Measurements from ENCODE around the gene SLMAP. TPM values are rescaled to one million over a fixed set of nuclear protein-coding genes. Genes with fewer than 3 reads are reported as not detected.

SLMAP gene
- total and polyA plus RNA-seq, 2 of the 4 experiments (the other 2 are of a cell fraction), result 15.5 to 26.5 TPM

DNA sequence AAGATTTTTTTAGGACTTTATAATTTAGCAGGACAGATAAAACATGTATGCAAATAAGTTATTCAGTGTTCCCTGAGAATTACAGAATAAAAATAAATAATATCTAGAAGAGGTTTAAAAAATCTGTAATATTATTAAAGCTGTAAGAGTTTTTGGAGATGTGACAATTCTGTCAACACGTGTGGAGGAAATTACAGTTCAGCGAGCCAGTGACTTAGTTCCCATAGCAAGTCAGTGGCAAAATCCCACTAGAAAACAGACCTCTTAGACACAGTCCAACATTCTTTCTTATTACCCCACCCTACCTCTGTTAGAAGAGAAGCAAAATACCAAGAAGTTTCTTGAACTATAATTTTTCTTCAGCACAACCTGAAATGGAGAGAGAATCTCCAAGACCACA is 47.1 kb upstream of the SLMAP start:
- BruUV-seq (replicated peaks), result no TSS peak

More for the DNA sequence above, 47.1 kb upstream of the SLMAP start:
- no peak overlapping the region for H4K91ac ChIP-seq (ENCODE audit: insufficient read depth, low read depth, low read length)
- CTCF ChIA-PET, result no interaction called here
- no peak overlapping the region for H3K4ac ChIP-seq (ENCODE audit: low read depth, low read length)
- no peak overlapping the region for H4K8ac ChIP-seq (ENCODE audit: low read depth in 2 of 2, low read length in 2 of 2)
- H3K4me1 ChIP-seq (ENCODE audit: control insufficient read depth, insufficient read depth, low read length), result no peaks in the 10 kb centered on the region; the same call in 1 of the 2 replicates
- H3K27ac ChIP-seq (ENCODE audit: insufficient read depth, low read length), result no peak overlapping the region
- POLR2A ChIA-PET (ENCODE audit: unreplicated experiment), result no interaction called here
- no peaks in the 10 kb centered on the region for H3K9me1 ChIP-seq (ENCODE audit: insufficient read depth, low read length)
- no peaks in the 10 kb centered on the region for H3K27me3 ChIP-seq (ENCODE audit: control insufficient read depth, insufficient read depth, low read length)
- no peak overlapping the region for H2BK20ac ChIP-seq (ENCODE audit: low read depth, low read length)
- no peak for DNase-seq
- TF ChIP-seq POLR2A (IDR thresholded peaks at IDR 0.05; ENCODE audit: low read depth, low read length) (no peak), CEBPB (IDR thresholded peaks at IDR 0.05; ENCODE audit: low read depth, low read length) (no peak), SMC3 (IDR thresholded peaks at IDR 0.05; ENCODE audit: low read depth, low read length) (no peak), BHLHE40 (IDR thresholded peaks at IDR 0.05; ENCODE audit: low read depth, low read length) (no peak), MAZ (IDR thresholded peaks at IDR 0.05; ENCODE audit: borderline replicate concordance, low read depth, low read length) (no peak), MAFK (IDR thresholded peaks at IDR 0.05; ENCODE audit: low read depth, low read length) (no peak), NFE2L2 (IDR thresholded peaks at IDR 0.05; ENCODE audit: low read depth, low read length) (no peak), RCOR1 (IDR thresholded peaks at IDR 0.05; ENCODE audit: insufficient replicate concordance, low read length) (no peak), CHD1 (IDR thresholded peaks at IDR 0.05; ENCODE audit: low read depth, low read length) (no peak), RFX5 (IDR thresholded peaks at IDR 0.05; ENCODE audit: low read depth, low read length) (no peak), MXI1 (IDR thresholded peaks at IDR 0.05; ENCODE audit: borderline replicate concordance, low read depth, low read length) (no peak), RAD21 (IDR thresholded peaks at IDR 0.05; ENCODE audit: low read length) (no peak), FOS (IDR thresholded peaks at IDR 0.05; ENCODE audit: low read depth, low read length) (no peak)
- TF ChIP-seq, protein P1, sequence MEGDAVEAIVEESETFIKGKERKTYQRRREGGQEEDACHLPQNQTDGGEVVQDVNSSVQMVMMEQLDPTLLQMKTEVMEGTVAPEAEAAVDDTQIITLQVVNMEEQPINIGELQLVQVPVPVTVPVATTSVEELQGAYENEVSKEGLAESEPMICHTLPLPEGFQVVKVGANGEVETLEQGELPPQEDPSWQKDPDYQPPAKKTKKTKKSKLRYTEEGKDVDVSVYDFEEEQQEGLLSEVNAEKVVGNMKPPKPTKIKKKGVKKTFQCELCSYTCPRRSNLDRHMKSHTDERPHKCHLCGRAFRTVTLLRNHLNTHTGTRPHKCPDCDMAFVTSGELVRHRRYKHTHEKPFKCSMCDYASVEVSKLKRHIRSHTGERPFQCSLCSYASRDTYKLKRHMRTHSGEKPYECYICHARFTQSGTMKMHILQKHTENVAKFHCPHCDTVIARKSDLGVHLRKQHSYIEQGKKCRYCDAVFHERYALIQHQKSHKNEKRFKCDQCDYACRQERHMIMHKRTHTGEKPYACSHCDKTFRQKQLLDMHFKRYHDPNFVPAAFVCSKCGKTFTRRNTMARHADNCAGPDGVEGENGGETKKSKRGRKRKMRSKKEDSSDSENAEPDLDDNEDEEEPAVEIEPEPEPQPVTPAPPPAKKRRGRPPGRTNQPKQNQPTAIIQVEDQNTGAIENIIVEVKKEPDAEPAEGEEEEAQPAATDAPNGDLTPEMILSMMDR (conservative IDR thresholded peaks at IDR 0.05; ENCODE audit: low read depth, low read length), result no peak
- TF ChIP-seq, protein P2, sequence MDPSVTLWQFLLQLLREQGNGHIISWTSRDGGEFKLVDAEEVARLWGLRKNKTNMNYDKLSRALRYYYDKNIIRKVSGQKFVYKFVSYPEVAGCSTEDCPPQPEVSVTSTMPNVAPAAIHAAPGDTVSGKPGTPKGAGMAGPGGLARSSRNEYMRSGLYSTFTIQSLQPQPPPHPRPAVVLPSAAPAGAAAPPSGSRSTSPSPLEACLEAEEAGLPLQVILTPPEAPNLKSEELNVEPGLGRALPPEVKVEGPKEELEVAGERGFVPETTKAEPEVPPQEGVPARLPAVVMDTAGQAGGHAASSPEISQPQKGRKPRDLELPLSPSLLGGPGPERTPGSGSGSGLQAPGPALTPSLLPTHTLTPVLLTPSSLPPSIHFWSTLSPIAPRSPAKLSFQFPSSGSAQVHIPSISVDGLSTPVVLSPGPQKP (IDR thresholded peaks at IDR 0.05; ENCODE audit: borderline replicate concordance, low read depth, low read length), result no peak
- TF ChIP-seq, protein P3, sequence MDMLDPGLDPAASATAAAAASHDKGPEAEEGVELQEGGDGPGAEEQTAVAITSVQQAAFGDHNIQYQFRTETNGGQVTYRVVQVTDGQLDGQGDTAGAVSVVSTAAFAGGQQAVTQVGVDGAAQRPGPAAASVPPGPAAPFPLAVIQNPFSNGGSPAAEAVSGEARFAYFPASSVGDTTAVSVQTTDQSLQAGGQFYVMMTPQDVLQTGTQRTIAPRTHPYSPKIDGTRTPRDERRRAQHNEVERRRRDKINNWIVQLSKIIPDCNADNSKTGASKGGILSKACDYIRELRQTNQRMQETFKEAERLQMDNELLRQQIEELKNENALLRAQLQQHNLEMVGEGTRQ (IDR thresholded peaks at IDR 0.05; ENCODE audit: low read depth, low read length), result no peak
- in situ Hi-C loops (cut with MboI; ENCODE audit: low sequenced_read_pairs) (no loop called here), intact Hi-C loops (cut with micrococcal nuclease) (no loop called here), dilution Hi-C loops (cut with HindIII; ENCODE audit: low sequenced_read_pairs, unreplicated experiment) (no loop called here)
- no peak overlapping the region for H3K56ac ChIP-seq (ENCODE audit: extremely low read depth, insufficient read depth, low read length)
- no peak overlapping the region for H3K23ac ChIP-seq (ENCODE audit: low read depth, low read length)
- ATAC-seq (ENCODE audit: low read depth), result no peak
- no peak overlapping the region for H3K9ac ChIP-seq (ENCODE audit: low read depth, low read length)
- no peak overlapping the region for H2AK9ac ChIP-seq (replicated peaks; ENCODE audit: low read depth, low read length, poor library complexity)
- H2BK15ac ChIP-seq (ENCODE audit: low read depth, low read length), result no peak overlapping the region
- no peak overlapping the region for H3K18ac ChIP-seq (ENCODE audit: low read depth, low read length)
- no peak overlapping the region for H2BK120ac ChIP-seq (ENCODE audit: low read depth, low read length)
- H3K9me3 ChIP-seq (ENCODE audit: control insufficient read depth, insufficient read depth, low read length), result no peaks in the 10 kb centered on the region
- no peak overlapping the region for H2AFZ ChIP-seq (replicated peaks; ENCODE audit: low read length, poor library complexity)
- H2BK5ac ChIP-seq (ENCODE audit: low read depth, low read length, poor library complexity, severe bottlenecking), result no peak overlapping the region
- no peak overlapping the region for H4K5ac ChIP-seq (ENCODE audit: low read depth, low read length)
- H2AK5ac ChIP-seq (ENCODE audit: low read depth, low read length), result no peak overlapping the region
- no peaks in the 10 kb centered on the region for H3K79me1 ChIP-seq (ENCODE audit: low read depth in 1 of 2, low read length in 2 of 2)
- no peak overlapping the region for H3K14ac ChIP-seq (replicated peaks; ENCODE audit: low read depth, low read length)
- no peaks in the 10 kb centered on the region for H3K36me3 ChIP-seq (ENCODE audit: control insufficient read depth, insufficient read depth, low read length)
- WGBS, 2 experiments (ENCODE audit: extremely low coverage in 2 of 2, insufficient read length in 1 of 2), result no CpG with 5 or more reads among the region's 2 CpGs
- H3K4me2 ChIP-seq (ENCODE audit: low read depth, low read length), result no peak overlapping the region
- no peak overlapping the region for H3K4me3 ChIP-seq (ENCODE audit: insufficient read depth, low read depth, low read length)
- H4K20me1 ChIP-seq (ENCODE audit: insufficient read depth, low read length), result no peaks in the 10 kb centered on the region
